IPS-18a (cell line): ENCODE measurements around the gene SLC48A1.

ENCODE experiments used
- H3K27ac ChIP-seq: one replicate; pipeline ENCODE4 v1.5.1; 2013; ENCODE audit warnings: low read length
- H3K27me3 ChIP-seq: one replicate; pipeline ENCODE4 v1.6.1; 2013; ENCODE audit warnings: mild to moderate bottlenecking, low read length; ENCODE audit not compliant: control insufficient read depth, insufficient read depth
- H3K36me3 ChIP-seq: one replicate; pipeline ENCODE4 v1.6.1; 2013; ENCODE audit warnings: low read depth, low read length; ENCODE audit not compliant: control insufficient read depth
- H3K4me1 ChIP-seq: one replicate; pipeline ENCODE4 v1.6.1; 2013; ENCODE audit warnings: low read depth, low read length; ENCODE audit not compliant: control insufficient read depth
- H3K4me3 ChIP-seq: one replicate; pipeline ENCODE4 v1.5.1; 2013; ENCODE audit warnings: low read length
- H3K9ac ChIP-seq: one replicate; pipeline ENCODE4 v1.6.1; 2013; ENCODE audit warnings: mild to moderate bottlenecking, low read length, moderate library complexity
- H3K9me3 ChIP-seq: one replicate; pipeline ENCODE4 v1.6.1; 2013; ENCODE audit warnings: low read depth, low read length; ENCODE audit not compliant: control insufficient read depth

SLC48A1 gene

GRCh38 chr12:47763481-47764346, 9.3 kb upstream of the SLC48A1 start:
- Histone ChIP-seq H3K4me1 (peaks cover 13% of the 10 kb centered on the region), H3K9me3 (no peaks in the 10 kb centered on the region), H3K36me3 (no peaks in the 10 kb centered on the region), H3K27me3 (no peaks in the 10 kb centered on the region), H3K27ac (no peak overlapping the region), H3K9ac (no peak overlapping the region), H3K4me3 (no peak overlapping the region)

GRCh38 chr12:47766502-47767215, 6.4 kb upstream of the SLC48A1 start:
- Histone ChIP-seq H3K9ac (no peak overlapping the region), H3K27ac (no peak overlapping the region), H3K36me3 (no peaks in the 10 kb centered on the region), H3K4me3 (no peak overlapping the region), H3K27me3 (no peaks in the 10 kb centered on the region), H3K4me1 (peaks cover 7% of the 10 kb centered on the region), H3K9me3 (no peaks in the 10 kb centered on the region)

- Histone ChIP-seq H3K4me3 (no peak overlapping the region), H3K9ac (no peak overlapping the region), H3K4me1 (peaks cover 7% of the 10 kb centered on the region), H3K27ac (no peak overlapping the region), H3K9me3 (no peaks in the 10 kb centered on the region), H3K27me3 (peaks cover 2% of the 10 kb centered on the region), H3K36me3 (no peaks in the 10 kb centered on the region)
Observed at GRCh38 chr12:47767216-47767724, 5.8 kb upstream of the SLC48A1 start.

- peaks cover 5% of the 10 kb centered on the region for H3K27me3 ChIP-seq
- H3K4me3 ChIP-seq, result no peak overlapping the region
- H3K9ac ChIP-seq, result no peak overlapping the region
- H3K36me3 ChIP-seq, result no peaks in the 10 kb centered on the region
- no peak overlapping the region for H3K27ac ChIP-seq
- H3K4me1 ChIP-seq, result peaks cover 7% of the 10 kb centered on the region
- H3K9me3 ChIP-seq, result no peaks in the 10 kb centered on the region
Observed at GRCh38 chr12:47768323-47768811, 4.7 kb upstream of the SLC48A1 start.

GRCh38 chr12:47769234-47770085, 3.6 kb upstream of the SLC48A1 start:
- H3K4me1 ChIP-seq, result peaks cover 7% of the 10 kb centered on the region
- H3K9me3 ChIP-seq, result no peaks in the 10 kb centered on the region
- H3K36me3 ChIP-seq, result no peaks in the 10 kb centered on the region
- no peak overlapping the region for H3K9ac ChIP-seq
- H3K4me3 ChIP-seq, result no peak overlapping the region
- H3K27ac ChIP-seq, result no peak overlapping the region
- H3K27me3 ChIP-seq, result peaks cover 14% of the 10 kb centered on the region

- H3K9me3 ChIP-seq, result no peaks in the 10 kb centered on the region
- H3K27ac ChIP-seq, result no peak overlapping the region
- no peak overlapping the region for H3K4me3 ChIP-seq
- H3K36me3 ChIP-seq, result no peaks in the 10 kb centered on the region
- H3K9ac ChIP-seq, result no peak overlapping the region
- H3K27me3 ChIP-seq, result peaks cover 16% of the 10 kb centered on the region
- H3K4me1 ChIP-seq, result peaks cover 7% of the 10 kb centered on the region
Observed at GRCh38 chr12:47770086-47770726, 2.8 kb upstream of the SLC48A1 start.

GRCh38 chr12:47771304-47771703, 1.7 kb upstream of the SLC48A1 start:
- Histone ChIP-seq H3K4me3 (no peak overlapping the region), H3K36me3 (no peaks in the 10 kb centered on the region), H3K4me1 (peaks cover 7% of the 10 kb centered on the region), H3K9me3 (no peaks in the 10 kb centered on the region), H3K27ac (no peak overlapping the region), H3K9ac (no peak overlapping the region), H3K27me3 (peaks cover 16% of the 10 kb centered on the region)

- H3K36me3 ChIP-seq, result no peaks in the 10 kb centered on the region
- H3K27ac ChIP-seq, result no peak overlapping the region
- no peaks in the 10 kb centered on the region for H3K9me3 ChIP-seq
- peaks cover 16% of the 10 kb centered on the region for H3K27me3 ChIP-seq
- peak overlapping the region; percentile 14 for H3K4me3 ChIP-seq
- peaks cover 7% of the 10 kb centered on the region for H3K4me1 ChIP-seq
- H3K9ac ChIP-seq, result no peak overlapping the region
Observed at GRCh38 chr12:47772094-47772660, 861 bp upstream of the SLC48A1 start.

GRCh38 chr12:47772738-47773061, 338 bp upstream of the SLC48A1 start:
- Histone ChIP-seq H3K36me3 (no peaks in the 10 kb centered on the region), H3K27ac (no peak overlapping the region), H3K9ac (no peak overlapping the region), H3K9me3 (no peaks in the 10 kb centered on the region), H3K27me3 (peaks cover 16% of the 10 kb centered on the region), H3K4me3 (peak overlapping the region; percentile 14), H3K4me1 (peaks cover 8% of the 10 kb centered on the region)

- H3K27ac ChIP-seq, result no peak overlapping the region
- peak overlapping the region; percentile 55 for H3K4me3 ChIP-seq
- no peak overlapping the region for H3K9ac ChIP-seq
- no peaks in the 10 kb centered on the region for H3K36me3 ChIP-seq
- no peaks in the 10 kb centered on the region for H3K9me3 ChIP-seq
- H3K27me3 ChIP-seq, result peaks cover 16% of the 10 kb centered on the region
- peaks cover 14% of the 10 kb centered on the region for H3K4me1 ChIP-seq
Observed at GRCh38 chr12:47773858-47774580, 981 bp downstream of the SLC48A1 start.
